ENCODE measurements around the gene POLA1.
"Not testable (repeated sequence)": the region's sequence is repeated elsewhere in the genome, so short reads cannot be mapped to it uniquely, and the experiment has no call there.

POLA1 gene

DNA sequence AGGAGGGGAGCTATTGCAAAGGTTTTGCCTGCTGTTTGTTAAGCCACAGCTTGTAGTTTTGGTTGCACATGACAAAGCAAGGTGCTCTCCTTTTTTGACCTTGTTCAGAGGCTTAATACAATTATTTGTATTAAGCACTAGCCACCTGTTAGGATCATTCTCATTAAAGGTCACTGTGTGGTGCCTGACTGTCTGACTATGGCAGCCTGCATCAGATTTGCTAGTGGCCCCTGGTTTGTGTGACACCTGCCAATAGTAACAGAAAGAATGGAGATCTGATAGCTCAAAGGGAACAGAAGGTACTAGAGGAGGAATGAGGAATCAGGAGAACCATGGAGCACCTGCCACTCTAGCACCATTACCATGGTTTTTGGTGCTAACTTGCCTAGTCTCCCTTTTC, 102.5 kb downstream of the POLA1 start:
- no peak for DNase-seq (ENCODE audit: low spot score)

DNA sequence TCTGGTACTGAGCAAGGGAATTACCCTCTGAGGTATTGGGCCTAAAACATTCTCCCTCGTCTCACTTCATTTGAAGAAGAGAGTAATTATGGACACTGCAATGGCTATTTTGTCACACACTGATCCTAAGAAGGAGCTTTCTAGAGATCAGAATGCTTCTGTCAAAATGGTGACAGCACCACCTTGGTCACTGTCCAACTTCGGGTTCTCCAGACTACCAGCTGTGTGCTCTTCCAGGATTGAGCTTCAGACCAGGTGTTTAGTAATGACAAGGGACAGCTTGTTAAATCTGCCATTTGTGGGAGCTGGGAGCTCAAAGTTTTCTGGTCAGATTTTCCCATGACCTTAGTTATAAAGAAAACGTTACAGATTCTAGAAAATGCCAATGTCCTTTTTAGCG, 105.4 kb downstream of the POLA1 start:
- no peak for DNase-seq (ENCODE audit: low spot score)

DNA sequence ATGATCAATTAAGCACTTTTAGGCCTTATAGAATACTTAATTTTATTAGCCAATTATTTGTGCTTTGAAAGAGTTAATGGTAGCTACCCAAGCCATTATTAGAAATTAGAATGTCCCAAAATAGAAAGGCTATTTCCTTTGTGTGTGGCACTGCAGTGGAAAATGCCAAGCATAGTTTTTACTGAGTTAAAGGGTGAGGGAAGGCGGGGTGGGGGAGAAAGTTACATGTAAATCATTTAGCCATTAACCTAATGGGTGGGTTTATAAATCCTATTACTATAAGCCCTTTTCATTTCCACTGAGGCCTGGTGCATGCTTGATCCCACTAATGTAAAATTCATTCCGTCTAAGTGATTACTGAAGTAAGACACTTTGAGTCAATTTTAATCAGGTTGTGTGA, 105.8 kb downstream of the POLA1 start:
- DNase-seq (ENCODE audit: low spot score): no peak

DNA sequence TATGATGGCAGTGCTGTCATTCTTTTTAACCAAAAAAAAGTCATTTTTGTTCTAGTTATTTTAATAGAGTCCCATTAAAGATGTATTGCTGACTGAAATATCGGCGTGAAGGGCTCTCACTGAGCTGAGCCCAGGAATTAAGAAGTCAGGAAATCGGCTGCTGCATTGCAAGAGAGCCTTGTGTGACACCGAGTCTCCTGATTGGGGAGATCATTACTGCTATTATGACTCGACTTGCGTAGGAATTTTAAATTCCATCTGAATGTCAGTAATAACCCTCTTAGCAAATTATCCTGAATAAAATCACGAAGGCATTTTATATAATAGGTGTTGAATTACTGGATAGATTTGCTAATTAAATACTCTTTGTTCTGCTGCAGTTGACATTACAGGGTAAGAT, 111.5 kb downstream of the POLA1 start:
- DNase-seq (ENCODE audit: low spot score): no peak

DNA sequence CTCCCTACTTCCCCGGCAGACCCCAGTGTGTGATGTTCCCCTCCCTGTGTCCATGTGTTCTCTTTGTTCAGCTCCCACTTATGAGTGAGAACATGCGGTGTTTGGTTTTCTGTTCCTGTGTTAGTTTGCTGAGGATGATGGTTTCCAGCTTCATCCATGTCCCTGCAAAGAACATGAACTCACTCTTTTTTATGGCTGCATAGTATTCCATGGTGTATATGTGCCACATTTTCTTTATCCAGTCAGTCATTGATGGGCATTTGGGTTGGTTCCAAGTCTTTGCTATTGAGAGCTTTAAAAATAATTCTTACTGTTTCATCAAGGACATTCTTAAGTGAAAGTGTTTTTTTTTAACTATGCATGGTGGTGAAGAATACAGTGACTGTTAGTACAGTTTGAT, 126.1 kb downstream of the POLA1 start:
- DNase-seq (ENCODE audit: low spot score): not testable (repeated sequence)

DNA sequence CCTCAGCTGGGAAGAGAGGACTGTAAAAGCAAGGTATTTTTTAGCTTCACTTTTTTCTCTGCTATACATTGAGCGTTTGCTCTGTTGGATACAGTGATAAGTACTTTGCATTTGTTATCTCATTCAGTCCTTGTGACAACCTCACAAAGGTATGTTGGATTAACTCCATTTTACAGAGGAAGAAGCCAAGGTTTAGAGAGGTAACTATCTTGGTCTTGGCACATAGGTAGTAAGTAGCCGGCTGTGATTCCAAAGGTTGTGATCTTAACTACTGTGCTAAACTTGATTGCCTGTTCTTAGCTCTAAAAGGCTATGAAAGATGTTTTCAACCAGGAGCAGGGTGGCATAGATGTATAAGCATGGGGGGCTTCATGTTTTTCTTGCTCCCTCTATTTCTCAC, 134.4 kb downstream of the POLA1 start:
- no peak for DNase-seq (ENCODE audit: low spot score)

DNA sequence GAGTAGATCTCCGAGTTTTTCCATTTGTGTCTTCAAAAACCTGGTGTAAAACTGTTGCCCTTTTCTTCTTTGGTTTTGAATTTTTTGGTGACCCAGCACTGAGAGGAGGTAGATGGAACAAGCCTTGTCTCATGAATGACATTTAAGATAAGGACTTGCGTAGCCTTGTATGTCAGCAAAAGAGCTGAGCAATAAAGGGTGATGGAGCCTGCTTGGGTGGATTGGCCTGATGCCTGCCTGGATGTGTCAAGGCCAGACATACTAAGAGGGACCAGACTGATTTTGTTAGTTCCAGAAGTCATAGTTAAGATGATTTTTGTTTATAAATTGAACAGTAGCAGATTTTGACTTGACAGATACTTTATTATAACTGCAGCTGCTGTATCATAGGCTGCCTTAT, 134.9 kb downstream of the POLA1 start:
- DNase-seq (ENCODE audit: low spot score): no peak

DNA sequence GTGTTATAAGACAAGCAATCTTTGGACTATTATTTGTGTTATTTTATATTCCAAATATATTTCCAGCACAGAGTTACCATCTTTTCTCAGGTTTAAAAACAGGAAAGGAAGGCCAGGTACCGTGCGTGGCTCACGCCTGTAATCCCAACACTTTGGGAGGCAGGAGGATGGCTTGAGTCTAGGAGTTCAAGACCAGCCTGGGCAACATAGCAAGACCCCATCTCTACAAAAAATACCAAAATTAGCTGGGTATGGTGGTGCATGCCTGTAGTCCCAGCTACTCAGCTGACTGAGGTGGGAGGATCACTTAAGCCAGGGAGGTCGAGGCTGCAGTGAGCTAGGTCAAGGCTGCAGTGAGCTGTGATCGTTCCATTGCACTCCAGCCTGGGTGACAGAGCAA, 140.0 kb downstream of the POLA1 start:
- no peak for DNase-seq (ENCODE audit: low spot score)

DNA sequence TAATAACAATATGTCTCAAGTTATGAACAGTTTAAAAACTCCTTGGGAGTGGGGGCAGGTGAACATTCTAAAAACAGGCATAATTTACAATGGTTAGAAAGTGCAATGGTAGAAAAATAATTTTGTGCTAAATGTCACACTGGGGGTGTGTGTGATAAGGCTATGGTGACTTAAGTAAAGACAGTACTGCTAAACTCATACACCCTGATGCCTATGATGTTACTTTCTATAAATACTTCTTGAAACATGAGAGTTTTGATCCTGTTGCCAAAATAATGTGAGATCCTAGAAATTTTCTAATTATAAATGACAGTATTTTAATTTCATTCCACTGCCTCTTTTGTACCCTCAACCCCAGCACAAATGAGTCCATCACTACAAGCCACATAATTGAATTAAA, 144.2 kb downstream of the POLA1 start:
- no peak for DNase-seq (ENCODE audit: low spot score)

DNA sequence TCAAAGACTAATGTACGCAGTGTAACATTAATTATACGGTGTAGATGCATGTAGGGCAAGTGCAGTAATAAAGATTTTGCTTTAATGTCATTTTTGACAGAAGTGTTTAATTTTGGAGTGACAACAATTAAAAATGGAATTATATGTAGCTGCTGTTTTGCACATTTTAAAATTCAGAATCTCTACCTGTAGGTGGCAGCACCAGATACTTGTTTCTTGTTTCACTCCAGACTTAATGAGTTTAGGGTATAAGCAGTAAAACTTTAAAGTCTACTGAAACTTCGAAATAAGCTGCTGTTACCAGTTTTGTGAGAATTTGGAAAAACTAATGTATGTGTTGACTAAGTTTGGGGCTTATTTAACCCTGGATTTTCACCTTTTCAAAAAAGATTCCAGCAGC, 144.9 kb downstream of the POLA1 start:
- DNase-seq (ENCODE audit: low spot score): peak; percentile 2

DNA sequence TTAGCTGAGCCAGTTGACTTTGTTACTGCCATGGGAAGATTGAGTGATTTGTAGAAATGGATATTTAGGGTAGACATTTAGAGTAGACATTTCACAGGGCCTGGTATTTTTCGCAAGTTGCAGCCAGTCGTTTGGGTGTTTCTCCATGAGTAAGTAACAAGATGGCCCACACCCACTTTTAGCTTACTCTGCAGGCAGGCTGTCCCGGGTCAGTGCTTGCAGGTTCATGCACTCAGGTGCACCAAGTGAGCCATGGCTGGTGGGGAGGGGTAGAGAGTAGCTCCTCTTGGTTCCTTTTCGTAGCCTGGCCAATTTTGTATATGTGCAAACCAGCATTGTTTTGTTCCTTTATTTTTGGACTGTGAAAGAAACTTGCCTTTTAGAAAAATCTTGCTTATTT, 145.6 kb downstream of the POLA1 start:
- DNase-seq (ENCODE audit: low spot score): no peak

DNA sequence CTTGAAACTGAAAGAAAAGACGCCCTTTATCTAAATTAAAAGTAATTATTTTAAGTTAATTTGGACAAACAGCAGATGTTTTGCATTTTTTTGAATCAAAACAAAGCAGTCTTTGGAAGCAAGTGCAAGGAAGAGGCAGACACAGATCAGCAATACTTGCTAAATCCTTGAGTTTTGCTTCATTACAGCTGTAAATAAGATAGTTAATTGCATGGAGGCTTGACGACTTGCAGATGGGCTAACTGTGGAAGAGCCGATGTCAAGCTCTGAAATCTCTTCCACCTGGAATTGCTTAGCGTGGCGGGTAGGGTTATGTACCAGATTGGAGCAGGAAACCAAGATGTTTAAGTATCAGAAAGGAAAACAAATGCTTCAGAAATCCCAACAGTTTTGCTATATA, 148.8 kb downstream of the POLA1 start:
- no peak for DNase-seq (ENCODE audit: low spot score)

DNA sequence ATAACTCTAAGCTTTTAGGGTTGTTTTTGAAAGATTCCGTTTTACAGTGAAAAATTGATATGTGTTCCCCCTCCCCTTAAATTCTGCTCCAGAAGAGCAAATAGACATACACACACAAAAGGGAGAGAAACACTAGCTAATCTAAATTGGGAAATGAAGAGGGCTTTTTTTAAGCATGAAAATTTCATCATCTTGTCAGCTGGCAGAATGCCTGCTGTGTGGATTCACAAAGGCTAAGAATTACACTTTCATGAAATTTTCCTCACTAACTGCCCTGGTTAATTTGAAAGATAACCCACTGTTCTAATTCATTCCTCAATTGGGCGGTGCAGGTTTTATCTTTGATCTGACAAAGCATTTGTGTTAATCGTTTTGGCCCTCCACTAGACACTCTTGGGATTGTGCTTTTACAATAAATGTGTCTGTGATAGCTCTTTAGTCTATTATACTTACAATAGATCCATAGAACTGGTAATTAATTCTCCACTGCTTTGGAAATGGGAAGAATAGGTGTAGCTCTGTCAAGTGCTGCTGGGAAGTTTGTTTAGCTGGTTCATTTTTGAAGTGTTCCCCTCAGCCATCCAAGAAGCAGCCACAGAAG, 152.9 kb downstream of the POLA1 start:
- no peak for DNase-seq (ENCODE audit: low spot score)

DNA sequence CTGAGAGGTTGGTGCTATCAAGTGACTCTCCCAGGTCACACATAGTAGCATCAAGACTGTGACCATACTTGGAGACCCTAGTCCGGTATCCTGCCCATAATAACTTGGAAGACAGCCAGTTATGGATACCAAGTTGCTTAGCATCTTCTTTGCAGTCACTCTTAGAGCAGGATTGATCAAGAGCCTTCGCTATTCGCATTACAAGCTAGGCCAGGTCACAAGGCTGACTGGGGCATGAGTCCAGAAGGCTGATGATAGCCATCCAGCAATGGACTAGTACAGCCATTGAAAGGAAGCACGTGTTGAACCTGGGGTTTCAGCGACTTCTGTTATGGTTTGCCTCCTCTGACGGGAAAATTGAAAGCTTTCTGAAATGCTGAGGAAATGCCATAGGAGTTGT, 157.6 kb downstream of the POLA1 start:
- no peak for DNase-seq (ENCODE audit: low spot score)

DNA sequence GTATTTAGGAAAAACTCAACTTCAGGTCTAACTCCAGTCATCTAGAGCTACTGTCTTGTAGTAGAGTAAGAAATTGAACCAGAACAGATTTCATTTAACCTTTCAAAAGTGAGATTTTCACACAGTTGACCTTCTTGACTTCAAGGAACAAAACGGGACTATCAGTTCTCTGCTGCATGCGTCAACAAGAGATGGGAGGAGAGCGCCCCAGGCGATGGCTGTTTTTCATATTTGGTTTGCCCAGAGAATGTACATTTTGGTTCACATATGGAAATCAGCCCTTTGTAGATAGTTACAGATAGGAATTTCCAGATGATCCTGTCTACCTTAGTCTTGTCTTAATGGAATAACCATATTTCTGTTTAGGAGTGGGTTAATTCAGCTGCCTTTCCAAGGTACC, 158.1 kb downstream of the POLA1 start:
- DNase-seq (ENCODE audit: low spot score): no peak

DNA sequence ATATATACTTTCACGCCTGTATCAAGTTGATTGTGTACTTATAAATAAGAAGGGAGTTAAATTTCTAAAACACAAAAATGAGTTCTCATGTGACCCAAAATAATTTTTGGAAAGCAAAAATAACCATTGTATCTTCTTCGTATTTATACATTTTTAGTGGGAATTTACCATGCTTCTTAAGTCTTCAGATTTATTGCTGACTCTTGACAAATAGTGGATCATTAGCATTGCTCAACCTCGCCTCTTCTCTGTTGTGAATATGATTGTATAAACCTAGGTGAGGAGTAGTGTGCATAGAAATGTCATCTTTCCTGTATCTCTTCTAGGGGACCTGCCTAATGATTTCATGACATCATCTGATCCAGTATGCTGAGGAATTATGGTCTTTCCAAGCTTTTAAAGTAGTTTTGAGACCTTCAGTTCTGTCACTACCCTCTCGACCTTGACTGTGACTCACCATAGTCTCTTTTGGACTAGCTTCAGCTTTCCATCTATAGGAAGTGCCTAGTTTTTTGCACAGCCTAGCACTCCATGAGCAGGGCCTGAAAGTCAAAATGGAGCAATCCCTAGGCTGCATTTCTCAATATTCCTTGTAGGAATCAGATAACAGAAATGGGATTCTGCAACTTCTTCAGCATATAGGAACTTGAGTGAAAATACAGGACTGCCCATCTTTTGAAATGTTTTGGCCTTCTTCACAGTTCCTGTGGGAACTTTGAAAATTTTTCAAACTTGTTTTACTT, 164.5 kb downstream of the POLA1 start:
- no peak for DNase-seq (ENCODE audit: low spot score)

DNA sequence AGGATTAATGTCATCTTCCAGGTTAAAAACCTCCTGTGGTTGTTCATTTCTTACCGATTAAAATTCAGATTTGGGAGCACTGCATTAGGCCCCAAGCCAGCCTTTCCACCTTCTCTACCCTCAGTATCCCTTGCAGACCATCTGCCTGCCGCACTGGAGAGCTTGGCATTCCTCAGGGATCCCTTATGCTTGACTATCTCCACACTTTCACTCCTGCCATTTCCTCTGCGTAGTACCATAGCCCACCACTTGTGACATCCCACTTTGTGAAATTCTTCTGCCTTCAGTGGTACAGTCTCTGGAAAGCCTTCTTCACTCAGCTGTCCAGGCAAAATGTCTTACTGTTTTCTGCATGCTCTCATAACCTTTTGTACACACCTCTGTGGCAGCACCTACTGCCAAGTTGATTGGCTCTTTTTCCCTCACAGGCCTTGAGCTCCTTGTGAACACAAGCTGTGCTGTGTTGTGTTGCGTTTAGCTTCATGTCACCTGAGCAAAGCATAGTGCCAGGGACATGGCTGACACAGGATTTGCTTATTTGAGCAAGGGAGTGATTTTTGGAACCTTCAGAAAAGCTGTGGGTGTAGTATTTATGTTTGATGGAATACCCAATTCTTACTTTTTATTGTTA, 165.6 kb downstream of the POLA1 start:
- DNase-seq (ENCODE audit: low spot score): no peak

DNA sequence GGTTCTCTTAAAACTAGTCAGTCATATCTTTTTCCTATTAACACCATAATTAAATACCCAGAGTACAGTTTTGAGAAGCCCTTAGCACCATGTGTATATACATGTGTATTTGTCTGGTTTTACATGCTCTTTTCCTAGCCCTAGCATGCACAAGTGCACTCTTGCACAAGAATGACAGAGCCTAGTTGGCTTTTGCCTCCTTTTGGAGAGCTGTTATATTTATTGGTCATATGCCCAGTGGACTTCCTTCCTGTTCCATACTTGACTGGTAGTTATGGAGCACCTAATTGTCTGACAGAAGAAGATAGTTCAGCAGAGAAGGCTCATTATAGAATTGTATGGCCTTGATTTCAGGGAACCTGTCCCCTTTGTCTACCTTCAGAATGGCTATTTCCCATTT, 166.4 kb downstream of the POLA1 start:
- DNase-seq (ENCODE audit: low spot score): no peak

DNA sequence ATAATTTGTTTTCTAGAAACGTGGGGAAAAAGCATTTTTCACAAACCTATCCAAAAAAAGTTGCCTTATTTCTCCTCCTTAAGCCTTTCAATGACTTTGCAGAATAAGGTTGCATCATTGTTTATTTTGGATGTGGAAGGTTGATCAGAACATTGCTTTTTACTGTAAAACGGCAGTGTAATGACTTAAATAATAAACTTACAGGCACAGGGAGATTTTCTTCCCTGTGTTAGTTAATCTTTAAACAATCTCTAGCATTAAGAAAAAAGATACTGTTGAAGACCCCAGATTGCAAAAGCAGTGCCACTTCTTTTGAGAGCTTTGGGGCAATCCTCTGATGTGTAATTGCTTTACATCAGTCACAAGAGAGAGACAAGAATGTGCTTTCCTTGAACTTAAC, 168.6 kb downstream of the POLA1 start:
- DNase-seq (ENCODE audit: low spot score): no peak

DNA sequence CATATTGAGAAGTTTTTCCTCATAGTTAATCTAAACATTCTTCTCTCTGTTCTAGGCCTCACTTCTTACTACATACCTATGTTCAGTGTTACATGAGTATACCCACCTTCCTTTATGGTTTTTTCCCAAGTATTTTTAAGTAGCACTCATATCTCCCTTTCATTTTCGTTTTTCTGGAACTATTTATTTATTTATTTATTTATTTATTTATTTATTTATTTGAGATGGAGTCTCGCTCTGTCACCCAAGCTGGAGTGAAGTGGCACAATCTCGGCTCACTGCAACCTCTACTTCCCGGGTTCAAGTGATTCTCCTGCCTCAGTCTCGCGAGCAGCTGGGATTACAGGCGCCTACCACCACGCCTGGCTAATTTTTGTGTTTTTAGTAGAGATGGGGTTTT, 170.1 kb downstream of the POLA1 start:
- not testable (repeated sequence) for DNase-seq (ENCODE audit: low spot score)

DNA sequence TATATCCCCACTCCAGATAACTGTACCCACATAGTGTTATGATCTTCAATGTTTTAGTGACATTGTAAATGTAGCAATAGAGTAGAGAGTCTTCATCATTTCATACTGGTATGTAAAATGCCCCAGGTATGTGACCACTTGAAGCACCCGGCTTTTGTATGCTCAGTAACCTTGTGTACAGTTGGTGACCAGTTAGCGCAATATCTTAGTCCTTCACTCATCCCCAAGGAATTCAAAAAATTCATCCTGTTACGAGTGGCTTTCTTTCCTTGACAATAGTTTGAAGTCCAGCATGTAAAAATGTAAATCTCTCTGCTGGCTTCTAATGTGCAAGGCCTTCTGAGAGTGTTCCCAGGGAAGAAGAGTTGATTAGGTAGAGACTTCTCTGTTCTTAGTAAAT, 176.4 kb downstream of the POLA1 start:
- DNase-seq (ENCODE audit: low spot score): no peak

DNA sequence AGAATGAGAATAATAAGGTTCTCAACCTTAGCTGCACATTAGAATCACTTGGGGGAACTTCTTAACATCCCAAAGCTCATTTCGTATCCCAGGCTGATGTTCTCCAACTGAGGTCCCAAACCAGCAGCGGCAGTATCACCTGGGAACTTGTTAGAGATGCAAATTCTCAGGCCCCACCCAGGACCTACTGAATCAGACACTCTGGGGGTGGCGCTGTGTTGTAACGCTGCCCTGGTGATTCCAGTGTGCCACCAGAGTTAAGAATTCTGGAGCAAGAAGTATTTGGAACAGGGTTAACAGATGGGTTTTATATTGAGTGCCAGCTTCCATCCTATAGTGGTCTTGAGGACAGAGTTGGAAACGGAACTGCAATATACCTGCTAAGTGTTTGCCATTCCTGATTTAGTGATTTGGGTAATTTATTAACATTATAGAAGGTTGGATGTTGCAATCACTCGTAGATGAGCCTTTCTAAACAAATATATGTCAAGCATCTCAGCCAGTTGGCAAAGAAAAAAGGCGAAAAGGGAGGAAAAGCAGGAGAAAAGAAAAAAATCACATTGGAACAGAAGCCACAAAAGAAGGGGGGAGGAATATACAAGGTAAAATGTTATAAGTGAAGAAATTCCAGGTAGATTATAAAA, 181.0 kb downstream of the POLA1 start:
- DNase-seq (ENCODE audit: low spot score): no peak

Data from COLO829 (cell line).